GM08714 (cell line): Measurements from ENCODE around the gene C1orf159.

Source experiments
- H3K4me3 ChIP-seq: fragments of 200-500 bp; sonication (Bioruptor generic); 2 replicates; pipeline ENCODE4 v1.5.1; 2014; ENCODE audit warnings: mild to moderate bottlenecking, low read length, inconsistent platforms
- ZNF274 ChIP-seq: IDR thresholded peaks from 2 replicates; pipeline ENCODE4 v1.6.1; 2012; ENCODE audit warnings: mild to moderate bottlenecking, low read depth, low read length

C1orf159 gene

GRCh38 chr1:1090424-1091343 lies 25.2 kb downstream of the C1orf159 start:
- no peak for TF ChIP-seq ZNF274

GRCh38 chr1:1089731-1090423 lies 26.0 kb downstream of the C1orf159 start:
- no peak overlapping the region for H3K4me3 ChIP-seq
- no peak for TF ChIP-seq ZNF274

More at GRCh38 chr1:1090424-1091343, 25.2 kb downstream of the C1orf159 start:
- no peak overlapping the region for H3K4me3 ChIP-seq

DNA sequence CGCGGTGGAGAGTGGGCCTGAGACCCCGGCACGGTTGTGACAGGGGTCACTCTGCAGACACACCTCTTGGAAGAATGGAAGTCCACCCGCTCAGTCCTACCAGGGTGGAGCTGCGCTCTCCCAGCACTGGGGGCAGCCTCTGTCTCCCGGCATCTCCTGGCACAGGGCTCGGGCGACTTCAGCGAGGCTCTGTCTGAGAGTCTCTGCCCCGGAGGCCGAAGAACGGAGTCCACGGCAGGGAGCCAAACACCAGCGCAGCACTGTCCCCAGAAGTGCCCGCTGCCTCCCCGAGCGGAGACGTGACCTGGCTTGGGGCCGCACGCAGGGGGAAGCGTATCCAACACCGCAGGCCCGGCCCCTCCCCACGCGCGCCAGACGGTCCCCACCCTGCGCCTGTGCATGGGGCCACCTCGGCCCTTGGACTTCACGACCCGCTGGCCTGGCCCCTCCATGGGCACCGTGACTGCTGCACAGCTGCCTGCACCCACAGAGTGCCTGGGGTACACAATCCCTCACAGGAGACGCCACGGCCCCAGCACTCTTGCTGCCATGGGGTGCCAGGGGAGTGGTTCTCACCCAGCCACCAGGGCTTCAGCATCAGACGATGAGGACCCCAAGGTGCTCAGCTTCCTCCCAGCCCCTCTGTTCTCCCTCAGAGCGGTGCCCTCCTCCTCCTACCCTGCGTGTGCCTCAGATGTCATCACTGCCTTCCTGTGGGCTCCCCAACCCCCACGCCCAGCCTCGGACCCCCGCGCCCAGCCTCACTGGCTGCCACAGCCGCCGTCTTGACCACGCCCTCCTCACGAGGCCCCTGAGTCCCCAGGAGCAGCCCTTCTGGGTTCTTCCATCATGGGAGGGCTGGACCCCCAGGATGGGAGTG lies 26.8 kb downstream of the C1orf159 start:
- no peak overlapping the region for H3K4me3 ChIP-seq

DNA sequence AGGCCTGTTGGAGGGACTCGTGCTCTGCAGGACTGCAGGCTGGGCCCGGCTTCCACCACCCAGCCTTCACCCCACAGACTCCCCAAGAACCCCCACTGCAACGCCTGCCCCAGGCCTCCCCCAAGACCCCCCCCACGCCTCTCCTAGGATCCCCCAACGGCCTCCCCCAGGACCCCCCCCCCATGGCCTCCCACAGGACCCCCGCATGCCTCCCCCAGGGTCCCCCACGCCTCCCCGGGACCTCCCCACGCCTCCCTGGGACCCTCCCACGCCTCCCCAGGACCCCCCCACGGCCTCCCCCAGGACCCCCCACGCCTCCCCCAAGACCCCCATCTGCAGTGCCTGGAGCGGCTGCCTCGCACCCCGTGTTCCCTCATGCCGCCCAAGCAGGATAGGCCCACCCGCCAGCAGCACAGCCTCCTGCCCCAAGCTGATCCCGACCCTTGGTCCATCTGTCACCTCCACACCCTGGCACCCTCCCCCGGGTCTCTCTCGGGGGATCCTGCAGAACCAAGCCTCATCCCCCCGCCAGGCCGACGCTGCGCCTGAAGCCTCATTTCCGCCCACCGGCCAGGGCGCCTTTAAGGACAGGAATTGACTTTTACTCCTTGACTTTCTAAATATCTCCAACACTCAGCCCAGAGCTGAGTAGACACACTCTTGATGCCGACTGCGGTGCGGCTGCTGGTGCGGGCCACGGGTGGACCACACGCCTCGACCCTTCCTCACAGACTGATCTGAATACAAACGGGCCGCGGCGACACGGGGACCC lies 27.7 kb downstream of the C1orf159 start:
- H3K4me3 ChIP-seq, result no peak overlapping the region
- TF ChIP-seq ZNF274, result no peak

More for the DNA sequence above, 26.8 kb downstream of the C1orf159 start:
- no peak for TF ChIP-seq ZNF274

DNA sequence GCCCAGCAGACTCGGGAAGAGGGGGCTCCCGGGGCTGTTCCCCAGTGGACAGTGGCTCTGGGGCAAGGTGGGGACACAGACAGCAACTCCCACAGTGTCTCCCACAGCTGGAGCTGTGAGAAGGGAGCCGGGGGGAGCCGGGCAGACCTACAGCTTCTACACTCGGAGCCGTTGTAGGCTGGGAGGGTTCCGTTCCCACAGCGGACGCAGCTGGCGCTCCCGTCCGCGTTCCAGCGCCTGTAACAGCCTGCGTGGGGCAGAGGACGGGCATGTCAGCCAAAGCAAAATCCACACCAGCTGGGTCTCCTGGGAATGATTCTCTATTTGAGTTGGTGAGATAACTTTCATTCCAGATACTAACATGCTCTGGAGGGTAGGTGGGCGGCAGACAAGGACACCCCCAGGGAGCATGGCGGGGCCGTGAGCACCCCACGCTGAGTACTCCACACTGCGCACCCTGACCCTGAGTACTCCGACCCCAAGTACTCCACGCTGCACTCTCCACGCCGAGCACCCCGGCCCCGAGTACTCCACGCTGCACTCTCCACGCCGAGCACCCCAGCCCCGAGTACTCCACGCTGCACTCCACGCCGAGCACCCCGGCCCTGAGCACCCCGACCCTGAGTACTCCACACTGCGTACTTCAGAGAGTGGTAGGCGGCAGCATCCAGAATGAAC lies 28.4 kb downstream of the C1orf159 start:
- no peak overlapping the region for H3K4me3 ChIP-seq
- TF ChIP-seq ZNF274, result no peak

GRCh38 chr1:1086911-1087341 lies 29.0 kb downstream of the C1orf159 start:
- TF ChIP-seq ZNF274, result no peak
- no peak overlapping the region for H3K4me3 ChIP-seq

GRCh38 chr1:1085911-1086841 lies 29.7 kb downstream of the C1orf159 start:
- H3K4me3 ChIP-seq, result no peak overlapping the region
- no peak for TF ChIP-seq ZNF274

GRCh38 chr1:1085171-1085841 lies 30.6 kb downstream of the C1orf159 start:
- H3K4me3 ChIP-seq, result no peak overlapping the region
- no peak for TF ChIP-seq ZNF274

DNA sequence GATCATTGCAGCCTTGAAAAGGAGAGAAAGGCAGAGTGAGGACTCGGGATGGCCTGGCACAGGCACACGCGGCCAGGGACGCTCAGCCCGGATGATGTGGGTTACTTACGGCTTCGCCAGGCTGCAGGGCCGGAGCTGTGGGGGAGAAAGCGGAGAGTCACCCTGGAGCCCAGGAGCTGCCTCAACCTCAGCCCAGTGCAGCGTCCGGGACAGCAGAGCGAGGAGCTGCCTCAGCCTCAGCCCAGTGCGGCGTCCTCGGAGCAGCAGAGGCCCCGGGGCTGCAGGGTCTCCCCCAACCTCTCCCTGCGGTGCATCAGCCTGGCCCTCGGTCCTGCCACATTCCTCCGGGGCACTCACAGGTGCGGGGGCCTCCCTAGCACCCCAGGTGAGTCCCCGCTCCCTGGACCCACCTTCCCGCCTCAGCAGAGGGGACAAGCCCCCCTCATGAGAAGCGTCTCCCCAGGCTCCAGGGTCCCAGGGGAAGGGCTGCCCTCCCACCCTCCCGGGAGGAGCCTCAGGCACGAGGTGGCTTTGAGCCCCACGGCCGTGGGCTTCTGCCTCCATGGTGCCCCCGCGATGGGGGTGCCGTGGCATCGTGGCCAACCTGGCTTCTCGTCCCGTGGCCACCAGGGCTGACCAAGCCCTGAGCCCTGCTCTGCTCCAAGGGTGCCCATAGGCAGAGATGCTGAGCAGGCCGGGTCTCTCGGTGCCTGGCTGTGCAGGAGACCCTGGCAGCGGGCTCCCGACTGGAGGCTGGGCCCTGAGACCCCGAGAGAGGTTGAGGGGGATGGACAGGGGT lies 31.3 kb downstream of the C1orf159 start:
- TF ChIP-seq ZNF274, result no peak
- no peak overlapping the region for H3K4me3 ChIP-seq
